ENCODE measurements around the gene NEGR1. TPM values are rescaled to one million over a fixed set of nuclear protein-coding genes. Genes with fewer than 3 reads are reported as not detected.

The NEGR1 gene
- total RNA-seq, 2 experiments from 2014 or later, result not detected

DNA sequence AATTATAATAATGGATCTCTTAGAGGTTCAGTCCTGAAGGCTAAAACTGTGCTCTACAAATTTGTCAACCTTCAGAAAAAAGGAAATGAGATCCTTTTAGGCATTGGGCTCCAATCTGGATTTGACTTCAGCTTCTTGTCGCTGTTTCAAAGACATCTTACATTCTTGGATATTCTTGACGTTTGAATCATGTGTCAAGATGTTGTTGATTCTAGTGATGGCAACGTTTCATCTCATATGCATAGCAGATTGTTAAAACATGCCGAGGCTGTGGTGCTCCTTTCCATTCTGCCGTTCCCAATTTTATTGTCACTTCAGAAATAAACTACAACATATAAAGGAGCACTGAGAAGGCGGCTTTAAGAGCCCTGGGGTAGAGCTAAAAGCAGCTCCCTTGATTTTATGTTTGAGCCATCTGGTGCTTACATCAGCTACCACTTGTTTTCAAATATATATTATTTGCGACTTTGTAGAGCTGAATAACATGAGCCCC lies 733.9 kb downstream of the NEGR1 start:
- Mint-ChIP-seq H3K36me3 (ENCODE audit: low read depth) (no peaks in the 10 kb centered on the region), H3K27me3 (no peaks in the 10 kb centered on the region), H3K27ac (no peak overlapping the region), H3K9me3 (no peaks in the 10 kb centered on the region), H3K4me1 (no peaks in the 10 kb centered on the region), H3K4me3 (no peak overlapping the region)
- POLR2A ChIA-PET, result no interaction called here
- CTCF ChIA-PET, result no interaction called here
- no peak for DNase-seq

DNA sequence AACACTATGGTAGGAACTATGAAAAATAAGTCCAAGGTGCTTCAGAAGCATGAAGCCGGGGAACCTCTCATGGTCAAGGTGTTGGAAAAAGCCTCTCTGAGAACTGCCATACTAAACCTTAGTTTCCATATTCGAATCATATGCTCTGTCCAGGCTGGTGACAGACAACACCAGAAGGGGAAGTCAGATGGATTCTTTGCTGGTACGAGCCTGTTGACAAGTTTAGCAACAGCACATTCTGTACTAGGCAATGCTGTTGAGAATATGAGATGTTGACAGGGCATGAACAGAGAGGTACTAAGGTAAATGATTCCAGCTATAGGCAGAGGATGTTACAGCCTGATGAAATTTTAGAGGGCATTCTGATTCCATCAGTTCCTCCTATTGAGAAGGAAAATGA lies 740.2 kb downstream of the NEGR1 start:
- Mint-ChIP-seq H3K4me1 (no peaks in the 10 kb centered on the region), H3K36me3 (ENCODE audit: low read depth) (no peaks in the 10 kb centered on the region), H3K27me3 (no peaks in the 10 kb centered on the region), H3K27ac (no peak overlapping the region), H3K9me3 (peaks cover 5% of the 10 kb centered on the region), H3K4me3 (no peak overlapping the region)
- POLR2A ChIA-PET, result no interaction called here
- CTCF ChIA-PET, result no interaction called here
- no peak for DNase-seq

DNA sequence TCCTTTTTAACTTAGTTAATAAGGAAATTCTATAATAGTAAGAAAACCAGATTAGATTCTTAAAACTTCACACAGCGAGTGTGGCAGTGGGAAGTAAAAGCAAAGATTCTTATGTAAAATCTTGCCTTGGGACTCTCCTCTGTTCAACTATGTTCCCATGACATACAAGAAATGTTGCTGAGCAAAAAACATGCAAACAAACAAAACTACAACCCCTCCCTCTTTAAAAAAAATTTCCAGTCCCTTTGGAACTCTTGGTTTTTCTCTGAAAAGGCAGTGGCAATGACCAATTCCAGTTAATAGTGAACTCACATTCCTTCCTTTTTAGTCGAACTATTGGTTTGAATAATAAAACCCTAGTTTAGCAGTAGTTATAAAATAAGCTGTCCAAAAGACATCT lies 748.4 kb downstream of the NEGR1 start:
- Mint-ChIP-seq H3K27ac (no peak overlapping the region), H3K9me3 (peaks cover 2% of the 10 kb centered on the region), H3K36me3 (ENCODE audit: low read depth) (no peaks in the 10 kb centered on the region), H3K4me1 (no peaks in the 10 kb centered on the region), H3K4me3 (no peak overlapping the region), H3K27me3 (no peaks in the 10 kb centered on the region)
- POLR2A ChIA-PET, result no interaction called here
- CTCF ChIA-PET, result no interaction called here
- no peak for DNase-seq

DNA sequence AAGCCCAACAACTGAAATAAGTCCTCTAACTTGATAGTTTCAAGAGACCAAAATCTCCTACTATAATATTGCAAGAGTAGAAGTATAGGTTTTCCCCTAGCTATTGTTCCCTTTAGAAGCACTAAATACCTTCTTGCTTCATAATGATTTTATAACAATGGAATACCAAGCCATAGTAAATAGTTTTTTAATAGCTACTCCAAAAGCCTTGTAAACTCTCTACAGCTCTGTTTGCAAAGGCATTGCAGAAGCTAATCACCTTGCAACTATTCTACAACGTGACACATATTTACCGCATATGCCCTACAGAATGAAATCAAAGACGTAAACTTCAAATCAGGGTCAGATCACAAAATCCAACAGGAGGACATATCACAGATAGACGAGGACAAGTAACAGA lies 750.0 kb downstream of the NEGR1 start:
- H3K27me3 Mint-ChIP-seq, result no peaks in the 10 kb centered on the region
- CTCF ChIA-PET, result no interaction called here
- H3K27ac Mint-ChIP-seq, result no peak overlapping the region
- DNase-seq, result no peak
- POLR2A ChIA-PET, result no interaction called here
- no peak overlapping the region for H3K4me3 Mint-ChIP-seq
- H3K9me3 Mint-ChIP-seq, result no peaks in the 10 kb centered on the region
- no peaks in the 10 kb centered on the region for H3K36me3 Mint-ChIP-seq (ENCODE audit: low read depth)
- no peaks in the 10 kb centered on the region for H3K4me1 Mint-ChIP-seq

DNA sequence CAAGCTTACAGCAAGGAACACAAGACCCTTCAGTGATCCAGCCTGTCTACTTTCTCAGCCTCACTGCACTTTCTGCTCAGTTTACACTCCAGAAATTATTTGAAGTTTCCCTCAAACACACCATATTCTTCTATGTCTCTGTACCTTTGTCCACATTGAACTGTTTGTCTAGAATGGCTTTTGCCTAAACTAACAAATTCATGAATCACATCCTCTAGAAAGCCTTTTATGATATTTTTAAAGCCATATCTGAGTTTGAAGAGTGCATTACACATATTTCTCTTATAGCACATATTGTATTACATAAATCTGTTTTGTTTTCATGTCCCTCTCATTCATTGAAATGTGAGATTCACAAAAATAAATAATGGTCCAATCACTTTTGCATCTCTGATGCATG lies 755.5 kb downstream of the NEGR1 start:
- Mint-ChIP-seq H3K4me1 (no peaks in the 10 kb centered on the region), H3K9me3 (no peaks in the 10 kb centered on the region), H3K36me3 (ENCODE audit: low read depth) (no peaks in the 10 kb centered on the region), H3K27me3 (no peaks in the 10 kb centered on the region), H3K27ac (no peak overlapping the region), H3K4me3 (no peak overlapping the region)
- POLR2A ChIA-PET, result no interaction called here
- CTCF ChIA-PET, result no interaction called here
- DNase-seq, result no peak

DNA sequence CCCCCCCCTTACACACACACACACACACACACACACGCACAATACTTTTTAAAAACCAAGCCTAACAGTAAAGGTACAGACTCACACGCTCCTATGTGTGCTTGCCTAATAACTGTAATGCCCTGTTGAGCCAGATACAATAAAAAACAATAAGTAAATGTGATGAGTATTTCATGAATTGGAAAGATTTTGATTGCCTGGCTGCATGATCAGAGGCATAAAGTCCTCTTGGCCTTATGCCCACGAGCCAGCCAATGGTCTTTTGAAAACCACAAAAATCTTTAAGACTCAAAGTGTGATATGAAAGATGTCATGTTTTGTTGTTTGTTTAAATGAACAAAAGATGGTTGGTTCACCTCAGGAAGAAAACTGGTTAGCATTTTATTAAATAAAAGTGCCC lies 759.6 kb downstream of the NEGR1 start:
- Mint-ChIP-seq H3K4me3 (no peak overlapping the region), H3K4me1 (no peaks in the 10 kb centered on the region), H3K27ac (no peak overlapping the region), H3K36me3 (ENCODE audit: low read depth) (no peaks in the 10 kb centered on the region), H3K27me3 (no peaks in the 10 kb centered on the region), H3K9me3 (no peaks in the 10 kb centered on the region)
- ChIA-PET POLR2A (no interaction called here), CTCF (no interaction called here)
- no peak for DNase-seq

DNA sequence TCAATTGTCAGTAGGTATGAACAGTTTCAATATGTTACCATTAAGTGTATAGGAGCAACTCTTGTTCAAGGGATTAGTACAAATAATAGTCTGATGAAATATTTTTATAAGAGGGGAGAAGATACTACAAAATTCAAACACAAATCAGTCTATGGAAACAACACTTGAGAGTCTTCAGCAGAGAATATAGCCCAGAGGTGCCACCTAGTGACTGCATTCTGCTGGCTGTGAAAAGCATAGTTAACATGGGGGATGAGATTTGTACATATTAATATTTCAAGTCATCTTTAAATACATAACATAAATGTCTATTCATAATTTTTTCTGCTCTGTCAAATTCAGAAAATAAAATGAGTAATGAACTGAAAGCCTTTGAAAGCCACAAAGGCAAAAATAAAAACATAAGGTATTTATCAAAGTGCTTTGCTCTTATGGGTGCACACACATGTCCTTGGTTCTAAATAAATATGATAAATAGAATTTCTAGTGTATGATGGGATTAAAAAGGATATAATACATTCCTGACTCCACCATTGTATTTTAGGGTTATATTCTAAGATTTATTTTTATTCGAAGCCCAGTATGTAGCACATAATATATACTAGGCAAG lies 760.6 kb downstream of the NEGR1 start:
- H3K9me3 Mint-ChIP-seq, result no peaks in the 10 kb centered on the region
- no peak overlapping the region for H3K4me3 Mint-ChIP-seq
- no peak overlapping the region for H3K27ac Mint-ChIP-seq
- POLR2A ChIA-PET, result no interaction called here
- no peaks in the 10 kb centered on the region for H3K27me3 Mint-ChIP-seq
- CTCF ChIA-PET, result no interaction called here
- no peak for DNase-seq
- H3K4me1 Mint-ChIP-seq, result no peaks in the 10 kb centered on the region
- no peaks in the 10 kb centered on the region for H3K36me3 Mint-ChIP-seq (ENCODE audit: low read depth)

DNA sequence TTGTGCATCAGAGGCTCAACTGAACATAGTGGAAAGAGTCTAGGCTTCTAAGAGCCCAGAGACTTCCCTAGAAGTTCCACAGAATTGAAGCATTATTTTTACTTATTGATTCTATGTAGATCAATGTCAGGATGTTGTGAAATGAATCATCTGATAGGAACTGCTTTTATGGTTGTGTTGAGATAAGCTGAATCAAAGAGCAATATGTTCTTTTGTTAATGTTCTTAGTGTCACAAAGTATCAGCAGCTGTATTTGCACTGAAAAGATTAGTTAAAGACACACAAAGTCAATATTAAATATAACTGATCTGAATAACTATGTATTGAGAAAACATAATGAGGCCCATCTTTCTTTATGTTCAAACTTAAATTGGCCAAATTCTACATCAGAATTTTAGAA lies 770.8 kb downstream of the NEGR1 start:
- no peak overlapping the region for H3K27ac Mint-ChIP-seq
- no peak for DNase-seq
- H3K36me3 Mint-ChIP-seq (ENCODE audit: low read depth), result no peaks in the 10 kb centered on the region
- no peaks in the 10 kb centered on the region for H3K27me3 Mint-ChIP-seq
- ChIA-PET POLR2A (no interaction called here), CTCF (no interaction called here)
- H3K4me1 Mint-ChIP-seq, result no peaks in the 10 kb centered on the region
- H3K4me3 Mint-ChIP-seq, result no peak overlapping the region
- peaks cover 3% of the 10 kb centered on the region for H3K9me3 Mint-ChIP-seq

DNA sequence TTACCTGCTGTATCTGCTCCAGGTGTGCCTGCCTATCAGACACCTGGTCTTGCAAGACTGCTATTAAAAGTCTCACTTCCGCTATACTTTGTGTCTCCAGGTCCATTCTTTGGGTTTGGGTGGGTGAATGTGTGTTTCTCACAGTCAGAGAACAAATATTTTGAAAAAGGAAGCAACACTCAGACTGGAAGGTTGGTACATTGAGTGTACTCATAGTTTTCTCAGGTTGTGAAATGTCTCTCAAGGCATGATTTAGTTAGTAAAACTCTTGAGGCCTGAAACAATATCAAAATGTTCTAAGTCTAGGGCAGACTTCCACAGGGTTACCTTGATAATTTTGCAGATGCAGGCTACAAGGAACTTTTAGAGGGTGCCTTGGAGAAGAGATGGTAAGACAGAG lies 771.6 kb downstream of the NEGR1 start:
- peaks cover 3% of the 10 kb centered on the region for H3K9me3 Mint-ChIP-seq
- H3K36me3 Mint-ChIP-seq (ENCODE audit: low read depth), result no peaks in the 10 kb centered on the region
- H3K27ac Mint-ChIP-seq, result no peak overlapping the region
- no peak for DNase-seq
- POLR2A ChIA-PET, result no interaction called here
- no peak overlapping the region for H3K4me3 Mint-ChIP-seq
- no peaks in the 10 kb centered on the region for H3K27me3 Mint-ChIP-seq
- no peaks in the 10 kb centered on the region for H3K4me1 Mint-ChIP-seq
- CTCF ChIA-PET, result no interaction called here

DNA sequence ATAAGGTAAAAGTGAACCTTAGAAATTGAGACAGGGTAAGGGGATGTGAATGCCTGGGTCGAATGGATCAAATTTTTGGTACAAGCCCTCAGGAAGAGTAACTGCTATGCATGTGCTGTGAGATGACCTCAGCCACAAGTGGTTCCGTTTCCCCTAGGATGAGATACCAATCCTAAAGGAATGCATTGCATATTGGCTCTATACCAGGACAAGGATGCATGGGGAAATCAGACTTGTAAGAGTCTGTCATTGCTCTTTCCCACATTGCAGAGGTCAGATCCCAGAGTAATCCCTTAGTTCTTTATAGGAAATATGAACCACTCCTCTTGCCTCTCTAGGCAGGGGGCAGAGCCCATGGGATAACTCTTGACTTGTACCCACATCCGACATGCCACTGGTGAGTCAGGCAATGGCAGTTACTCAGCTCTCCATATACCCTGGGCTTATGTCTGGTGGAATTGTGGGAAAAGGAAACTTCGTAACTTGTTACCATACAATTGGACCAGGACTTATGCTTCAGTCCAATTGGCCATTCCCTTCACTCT lies 773.2 kb downstream of the NEGR1 start:
- ChIA-PET CTCF (no interaction called here), POLR2A (no interaction called here)
- no peaks in the 10 kb centered on the region for H3K4me1 Mint-ChIP-seq
- peaks cover 5% of the 10 kb centered on the region for H3K9me3 Mint-ChIP-seq
- no peak overlapping the region for H3K27ac Mint-ChIP-seq
- DNase-seq, result no peak
- H3K27me3 Mint-ChIP-seq, result no peaks in the 10 kb centered on the region
- H3K4me3 Mint-ChIP-seq, result no peak overlapping the region
- H3K36me3 Mint-ChIP-seq (ENCODE audit: low read depth), result no peaks in the 10 kb centered on the region

DNA sequence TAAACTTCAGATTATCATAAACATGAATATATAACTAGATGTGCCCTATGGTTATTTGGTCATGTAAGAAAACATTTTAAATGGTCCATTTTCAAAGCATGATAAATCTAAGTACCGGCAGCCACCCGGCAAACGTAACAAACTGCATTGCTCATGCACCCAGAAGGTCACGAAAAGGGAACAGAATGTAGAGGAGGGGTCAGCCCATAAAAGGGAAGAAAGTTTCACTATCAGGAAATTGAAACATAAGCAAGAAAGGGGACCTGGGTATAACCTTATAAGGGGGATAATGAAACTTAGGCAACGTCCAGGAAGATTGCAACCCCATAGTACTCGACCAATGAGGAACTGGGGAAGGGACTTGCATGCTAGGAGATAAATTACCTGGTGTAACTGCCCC lies 780.3 kb downstream of the NEGR1 start:
- Mint-ChIP-seq H3K4me3 (no peak overlapping the region), H3K27me3 (no peaks in the 10 kb centered on the region), H3K9me3 (peaks cover 5% of the 10 kb centered on the region), H3K27ac (no peak overlapping the region), H3K36me3 (ENCODE audit: low read depth) (no peaks in the 10 kb centered on the region), H3K4me1 (no peaks in the 10 kb centered on the region)
- DNase-seq, result no peak
- ChIA-PET CTCF (no interaction called here), POLR2A (no interaction called here)

DNA sequence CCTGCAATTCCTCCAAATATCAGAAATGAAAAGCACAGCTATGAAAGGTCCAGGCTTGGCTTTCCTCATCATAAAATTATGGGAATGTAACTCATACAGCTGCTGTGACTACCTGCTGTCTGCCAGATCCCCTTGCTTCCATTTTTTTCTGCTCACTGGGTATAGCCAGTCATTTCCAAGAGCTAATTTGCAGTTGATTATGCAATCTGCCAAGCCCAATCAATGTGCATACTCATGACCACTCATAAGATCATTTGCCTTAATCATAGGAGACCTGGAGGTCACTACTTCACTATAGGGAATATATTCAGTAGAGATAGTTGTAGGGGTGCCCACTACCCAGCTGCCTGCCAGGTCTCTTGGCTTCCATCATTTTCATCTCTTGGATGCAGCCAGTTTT lies 783.8 kb downstream of the NEGR1 start:
- no peak overlapping the region for H3K27ac Mint-ChIP-seq
- no peak for DNase-seq

DNA sequence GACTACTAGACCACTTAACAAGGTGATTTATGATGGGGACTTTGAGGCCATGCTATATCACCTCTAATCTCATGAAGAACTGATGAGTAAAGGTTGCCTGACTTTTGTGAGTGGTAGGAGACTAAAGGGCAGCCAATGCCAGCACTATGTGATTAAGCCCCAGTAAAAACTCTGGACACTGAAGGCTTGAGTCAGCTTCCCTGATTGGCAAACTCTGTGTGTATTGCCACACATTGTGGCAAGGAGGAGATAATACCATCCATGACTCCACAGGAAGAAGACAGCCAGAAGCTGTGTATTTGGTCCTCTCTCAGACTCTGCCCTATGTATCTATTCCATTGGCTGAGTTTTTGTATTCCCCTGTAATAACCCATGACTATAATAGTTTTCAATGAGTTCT lies 788.2 kb downstream of the NEGR1 start:
- H3K36me3 Mint-ChIP-seq (ENCODE audit: low read depth), result no peaks in the 10 kb centered on the region
- H3K4me3 Mint-ChIP-seq, result no peak overlapping the region
- H3K9me3 Mint-ChIP-seq, result no peaks in the 10 kb centered on the region
- ChIA-PET POLR2A (no interaction called here), CTCF (no interaction called here)
- DNase-seq, result no peak
- no peaks in the 10 kb centered on the region for H3K27me3 Mint-ChIP-seq
- H3K4me1 Mint-ChIP-seq, result no peaks in the 10 kb centered on the region
- H3K27ac Mint-ChIP-seq, result no peak overlapping the region

More for the DNA sequence above, 783.8 kb downstream of the NEGR1 start:
- Mint-ChIP-seq H3K27me3 (no peaks in the 10 kb centered on the region), H3K4me3 (no peak overlapping the region), H3K9me3 (peaks cover under 1% of the 10 kb centered on the region), H3K36me3 (ENCODE audit: low read depth) (no peaks in the 10 kb centered on the region), H3K4me1 (no peaks in the 10 kb centered on the region)
- ChIA-PET CTCF (no interaction called here), POLR2A (no interaction called here)

DNA sequence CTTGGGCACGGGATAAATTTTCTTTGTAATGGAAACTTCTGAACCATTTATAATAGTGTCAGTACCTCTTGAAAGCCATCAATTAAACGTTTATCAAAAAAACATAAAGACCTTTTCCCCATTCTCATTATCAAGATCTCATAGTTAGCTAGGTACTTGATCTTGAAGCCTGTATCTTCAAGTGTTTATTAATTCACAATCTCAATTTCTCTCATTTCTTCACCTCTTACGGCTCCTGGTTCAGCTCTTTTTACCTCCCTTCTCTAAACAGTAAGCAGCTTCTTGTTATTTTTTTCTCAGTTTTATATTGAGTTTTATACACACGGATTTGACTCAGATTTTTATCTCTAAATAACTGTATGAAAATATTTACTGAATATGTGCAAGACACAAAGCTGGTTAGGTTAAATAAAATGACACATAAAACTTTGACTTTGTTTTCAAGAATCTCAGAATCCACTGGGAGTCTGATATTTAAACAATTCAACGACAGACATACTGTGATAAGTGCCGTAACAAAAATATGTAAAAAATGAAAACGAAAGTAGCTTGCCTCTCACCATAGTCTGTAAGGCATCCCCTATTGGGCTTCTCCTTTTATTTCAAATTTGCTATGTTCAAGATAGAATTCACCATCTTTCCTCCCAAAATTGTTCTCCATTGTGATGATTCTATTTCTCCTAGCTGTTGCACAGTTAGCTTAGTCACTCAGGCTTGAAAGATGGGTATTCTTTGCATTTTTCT lies 789.9 kb downstream of the NEGR1 start:
- ChIA-PET CTCF (no interaction called here), POLR2A (no interaction called here)
- H3K27ac Mint-ChIP-seq, result no peak overlapping the region
- H3K27me3 Mint-ChIP-seq, result no peaks in the 10 kb centered on the region
- no peak overlapping the region for H3K4me3 Mint-ChIP-seq
- H3K9me3 Mint-ChIP-seq, result no peaks in the 10 kb centered on the region
- no peaks in the 10 kb centered on the region for H3K4me1 Mint-ChIP-seq
- no peak for DNase-seq
- H3K36me3 Mint-ChIP-seq (ENCODE audit: low read depth), result no peaks in the 10 kb centered on the region
